HepG2 (cell line): ENCODE measurements around the gene OGFR. TPM values are rescaled to one million over a fixed set of nuclear protein-coding genes. Genes with fewer than 3 reads are reported as not detected.

ENCODE experiments used
- AHDC1 ChIP-seq: sonication (generic); formaldehyde crosslinking; IDR thresholded peaks from 2 replicates; pipeline ENCODE4 v1.5.1; 2020; ENCODE audit warnings: mild to moderate bottlenecking, missing genetic modification reagents, borderline replicate concordance
- MBNL3 ChIP-seq: fragments of 250-450 bp; sonication (Bioruptor Pico); conservative IDR thresholded peaks from 2 replicates; pipeline ENCODE4 v1.8.0; 2022; ENCODE audit warnings: mild to moderate bottlenecking, inconsistent platforms
- RBAK ChIP-seq: sonication (generic); formaldehyde crosslinking; IDR thresholded peaks from 2 replicates; pipeline ENCODE4 v1.5.1; 2020; ENCODE audit warnings: mild to moderate bottlenecking, missing genetic modification reagents
- SAP130 ChIP-seq: IDR thresholded peaks from 2 replicates; pipeline ENCODE4 v1.6.1; 2016; ENCODE audit warnings: low read depth
- SRY ChIP-seq: sonication (generic); formaldehyde crosslinking; IDR thresholded peaks from 2 replicates; pipeline ENCODE4 v1.8.0; 2022; ENCODE audit warnings: mild to moderate bottlenecking, missing genetic modification reagents
- ZNF142 ChIP-seq: sonication (generic); formaldehyde crosslinking; IDR thresholded peaks from 2 replicates; pipeline ENCODE4 v1.4.0; 2020; ENCODE audit warnings: missing genetic modification reagents
- ZNF562 ChIP-seq: sonication (generic); formaldehyde crosslinking; IDR thresholded peaks from 2 replicates; pipeline ENCODE4 v1.8.0; 2022; ENCODE audit warnings: missing genetic modification reagents, borderline replicate concordance
- polyA plus RNA-seq, 8 experiments: library from polyadenylated mRNA; depleted of rRNA in 3 of 8; stranded (reverse) in 7 of 8; unstranded in 1 of 8; fragments of >200 nt; fragmentation: Illumina TruSeq in 4 of 8; extraction: Trizol in 4 of 8; gene quantifications; 2 replicates each; pipeline versions ENCODE4 v1.2.1 to v1.2.3, GENCODE V29; 2011 to 2016; ENCODE audit warnings: low read depth in 4 of 8, missing spikeins in 1 of 8, mixed read lengths in 1 of 8; ENCODE audit not compliant: insufficient read depth in 1 of 8
- total RNA-seq, 5 experiments: library from RNA; depleted of rRNA; stranded (reverse); fragments of >200 nt; fragmentation: Illumina TruSeq; extraction: Trizol; gene quantifications; 2 replicates each; pipeline ENCODE4 v1.2.3, GENCODE V29; 2016; ENCODE audit warnings: low read depth in 1 of 5
- TF ChIP-seq, protein P1 (sequence below): sonication (generic); formaldehyde crosslinking; IDR thresholded peaks from 2 replicates; pipeline ENCODE4 v1.4.0; 2020; ENCODE audit warnings: missing genetic modification reagents, borderline replicate concordance
- TF ChIP-seq, protein P2 (sequence below): sonication (generic); formaldehyde crosslinking; IDR thresholded peaks from 2 replicates; pipeline ENCODE4 v1.5.0; 2020; ENCODE audit warnings: mild to moderate bottlenecking, missing genetic modification reagents

OGFR gene
- total and polyA plus RNA-seq, 2 of the 13 experiments (the other 11 are each of a cell fraction or from before 2014, with no cell fraction given), result 47.7 to 81.8 TPM

- TF ChIP-seq, protein P1, sequence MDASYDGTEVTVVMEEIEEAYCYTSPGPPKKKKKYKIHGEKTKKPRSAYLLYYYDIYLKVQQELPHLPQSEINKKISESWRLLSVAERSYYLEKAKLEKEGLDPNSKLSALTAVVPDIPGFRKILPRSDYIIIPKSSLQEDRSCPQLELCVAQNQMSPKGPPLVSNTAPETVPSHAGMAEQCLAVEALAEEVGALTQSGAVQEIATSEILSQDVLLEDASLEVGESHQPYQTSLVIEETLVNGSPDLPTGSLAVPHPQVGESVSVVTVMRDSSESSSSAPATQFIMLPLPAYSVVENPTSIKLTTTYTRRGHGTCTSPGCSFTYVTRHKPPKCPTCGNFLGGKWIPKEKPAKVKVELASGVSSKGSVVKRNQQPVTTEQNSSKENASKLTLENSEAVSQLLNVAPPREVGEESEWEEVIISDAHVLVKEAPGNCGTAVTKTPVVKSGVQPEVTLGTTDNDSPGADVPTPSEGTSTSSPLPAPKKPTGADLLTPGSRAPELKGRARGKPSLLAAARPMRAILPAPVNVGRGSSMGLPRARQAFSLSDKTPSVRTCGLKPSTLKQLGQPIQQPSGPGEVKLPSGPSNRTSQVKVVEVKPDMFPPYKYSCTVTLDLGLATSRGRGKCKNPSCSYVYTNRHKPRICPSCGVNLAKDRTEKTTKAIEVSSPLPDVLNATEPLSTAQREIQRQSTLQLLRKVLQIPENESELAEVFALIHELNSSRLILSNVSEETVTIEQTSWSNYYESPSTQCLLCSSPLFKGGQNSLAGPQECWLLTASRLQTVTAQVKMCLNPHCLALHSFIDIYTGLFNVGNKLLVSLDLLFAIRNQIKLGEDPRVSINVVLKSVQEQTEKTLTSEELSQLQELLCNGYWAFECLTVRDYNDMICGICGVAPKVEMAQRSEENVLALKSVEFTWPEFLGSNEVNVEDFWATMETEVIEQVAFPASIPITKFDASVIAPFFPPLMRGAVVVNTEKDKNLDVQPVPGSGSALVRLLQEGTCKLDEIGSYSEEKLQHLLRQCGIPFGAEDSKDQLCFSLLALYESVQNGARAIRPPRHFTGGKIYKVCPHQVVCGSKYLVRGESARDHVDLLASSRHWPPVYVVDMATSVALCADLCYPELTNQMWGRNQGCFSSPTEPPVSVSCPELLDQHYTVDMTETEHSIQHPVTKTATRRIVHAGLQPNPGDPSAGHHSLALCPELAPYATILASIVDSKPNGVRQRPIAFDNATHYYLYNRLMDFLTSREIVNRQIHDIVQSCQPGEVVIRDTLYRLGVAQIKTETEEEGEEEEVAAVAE (CRISPR knock-in tag), result peak; percentile 72; the same call in 1 of the 2 replicates
- TF ChIP-seq MBNL3 (CRISPR knock-in tag) (no peak), ZNF142 (CRISPR knock-in tag) (no peak), RBAK (CRISPR knock-in tag) (peak; percentile 41; the same call in 1 of the 2 replicates), SRY (CRISPR knock-in tag) (no peak), AHDC1 (CRISPR knock-in tag) (no peak), ZNF562 (CRISPR knock-in tag) (no peak), SAP130 (CRISPR knock-in tag) (peak; percentile 86)
- TF ChIP-seq, protein P2, sequence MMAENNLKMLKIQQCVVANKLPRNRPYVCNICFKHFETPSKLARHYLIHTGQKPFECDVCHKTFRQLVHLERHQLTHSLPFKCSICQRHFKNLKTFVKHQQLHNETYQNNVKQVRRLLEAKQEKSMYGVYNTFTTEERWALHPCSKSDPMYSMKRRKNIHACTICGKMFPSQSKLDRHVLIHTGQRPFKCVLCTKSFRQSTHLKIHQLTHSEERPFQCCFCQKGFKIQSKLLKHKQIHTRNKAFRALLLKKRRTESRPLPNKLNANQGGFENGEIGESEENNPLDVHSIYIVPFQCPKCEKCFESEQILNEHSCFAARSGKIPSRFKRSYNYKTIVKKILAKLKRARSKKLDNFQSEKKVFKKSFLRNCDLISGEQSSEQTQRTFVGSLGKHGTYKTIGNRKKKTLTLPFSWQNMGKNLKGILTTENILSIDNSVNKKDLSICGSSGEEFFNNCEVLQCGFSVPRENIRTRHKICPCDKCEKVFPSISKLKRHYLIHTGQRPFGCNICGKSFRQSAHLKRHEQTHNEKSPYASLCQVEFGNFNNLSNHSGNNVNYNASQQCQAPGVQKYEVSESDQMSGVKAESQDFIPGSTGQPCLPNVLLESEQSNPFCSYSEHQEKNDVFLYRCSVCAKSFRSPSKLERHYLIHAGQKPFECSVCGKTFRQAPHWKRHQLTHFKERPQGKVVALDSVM, result no peak
Measured at GRCh38 chr20:62791301-62792181, 13.1 kb upstream of the OGFR start (continued).
